ENCODE results near the gene RNU6-7.

RNU6-7 gene

GRCh38 chr14:32249371-32249770 is 47.5 kb downstream of the RNU6-7 start:
- Histone ChIP-seq H3K9me3 (no peaks in the 10 kb centered on the region), H3K4me1 (ENCODE audit: control insufficient read depth in 1 of 2, insufficient read depth in 1 of 2, low read depth in 1 of 2, low read length in 1 of 2) (no peaks in the 10 kb centered on the region), H3K36me3 (no peaks in the 10 kb centered on the region), H3K4me3 (ENCODE audit: low read depth in 1 of 2, low read length in 1 of 2) (no peak overlapping the region), H3K27ac (no peak overlapping the region), H3K27me3 (no peaks in the 10 kb centered on the region)
- TF ChIP-seq, protein P1, sequence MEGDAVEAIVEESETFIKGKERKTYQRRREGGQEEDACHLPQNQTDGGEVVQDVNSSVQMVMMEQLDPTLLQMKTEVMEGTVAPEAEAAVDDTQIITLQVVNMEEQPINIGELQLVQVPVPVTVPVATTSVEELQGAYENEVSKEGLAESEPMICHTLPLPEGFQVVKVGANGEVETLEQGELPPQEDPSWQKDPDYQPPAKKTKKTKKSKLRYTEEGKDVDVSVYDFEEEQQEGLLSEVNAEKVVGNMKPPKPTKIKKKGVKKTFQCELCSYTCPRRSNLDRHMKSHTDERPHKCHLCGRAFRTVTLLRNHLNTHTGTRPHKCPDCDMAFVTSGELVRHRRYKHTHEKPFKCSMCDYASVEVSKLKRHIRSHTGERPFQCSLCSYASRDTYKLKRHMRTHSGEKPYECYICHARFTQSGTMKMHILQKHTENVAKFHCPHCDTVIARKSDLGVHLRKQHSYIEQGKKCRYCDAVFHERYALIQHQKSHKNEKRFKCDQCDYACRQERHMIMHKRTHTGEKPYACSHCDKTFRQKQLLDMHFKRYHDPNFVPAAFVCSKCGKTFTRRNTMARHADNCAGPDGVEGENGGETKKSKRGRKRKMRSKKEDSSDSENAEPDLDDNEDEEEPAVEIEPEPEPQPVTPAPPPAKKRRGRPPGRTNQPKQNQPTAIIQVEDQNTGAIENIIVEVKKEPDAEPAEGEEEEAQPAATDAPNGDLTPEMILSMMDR (IDR thresholded peaks at IDR 0.05), result no peak

GRCh38 chr14:32249780-32250179 is 47.9 kb downstream of the RNU6-7 start:
- Histone ChIP-seq H3K27ac (no peak overlapping the region), H3K27me3 (no peaks in the 10 kb centered on the region), H3K4me3 (ENCODE audit: low read depth in 1 of 2, low read length in 1 of 2) (no peak overlapping the region), H3K4me1 (ENCODE audit: control insufficient read depth in 1 of 2, insufficient read depth in 1 of 2, low read depth in 1 of 2, low read length in 1 of 2) (no peaks in the 10 kb centered on the region), H3K9me3 (no peaks in the 10 kb centered on the region), H3K36me3 (no peaks in the 10 kb centered on the region)
- TF ChIP-seq, protein P1 (IDR thresholded peaks at IDR 0.05), result no peak

DNA sequence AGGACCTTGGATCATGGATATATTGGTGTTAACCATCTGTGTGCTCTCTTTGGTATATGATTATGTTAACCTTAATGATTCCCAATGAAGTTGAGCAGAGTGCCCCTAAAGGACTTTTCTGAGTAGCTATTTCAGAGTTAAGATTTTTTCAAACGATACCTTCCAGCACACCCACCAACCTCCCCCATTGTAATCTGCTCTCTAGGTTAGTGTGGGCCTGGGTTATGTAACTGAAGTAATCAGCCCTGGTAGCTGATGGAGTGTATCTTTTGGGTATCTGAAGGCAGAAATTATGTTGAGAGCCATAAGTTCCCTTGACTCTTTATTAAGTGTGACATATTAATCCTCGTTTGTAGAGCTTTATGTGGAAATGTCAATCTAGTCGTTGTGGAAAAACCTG is 48.8 kb downstream of the RNU6-7 start:
- no peaks in the 10 kb centered on the region for H3K27me3 ChIP-seq
- H3K36me3 ChIP-seq, result no peaks in the 10 kb centered on the region
- H3K4me3 ChIP-seq (ENCODE audit: low read depth in 1 of 2, low read length in 1 of 2), result no peak overlapping the region
- no peaks in the 10 kb centered on the region for H3K4me1 ChIP-seq (ENCODE audit: control insufficient read depth in 1 of 2, insufficient read depth in 1 of 2, low read depth in 1 of 2, low read length in 1 of 2)
- H3K9me3 ChIP-seq, result no peaks in the 10 kb centered on the region
- TF ChIP-seq, protein P1 (IDR thresholded peaks at IDR 0.05), result no peak
- H3K27ac ChIP-seq, result no peak overlapping the region

GRCh38 chr14:32251530-32251929 is 49.7 kb downstream of the RNU6-7 start:
- H3K4me1 ChIP-seq (ENCODE audit: control insufficient read depth in 1 of 2, insufficient read depth in 1 of 2, low read depth in 1 of 2, low read length in 1 of 2), result no peaks in the 10 kb centered on the region
- H3K27me3 ChIP-seq, result no peaks in the 10 kb centered on the region
- no peaks in the 10 kb centered on the region for H3K9me3 ChIP-seq
- H3K36me3 ChIP-seq, result no peaks in the 10 kb centered on the region
- TF ChIP-seq, protein P1 (IDR thresholded peaks at IDR 0.05), result no peak
- H3K4me3 ChIP-seq (ENCODE audit: low read depth in 1 of 2, low read length in 1 of 2), result no peak overlapping the region
- H3K27ac ChIP-seq, result no peak overlapping the region

All from neutrophil (primary cell).